Measurements from ENCODE around the gene TEX52. TPM values are rescaled to one million over a fixed set of nuclear protein-coding genes. Genes with fewer than 3 reads are reported as not detected.

The TEX52 gene
- total and polyA plus RNA-seq, 2 donors (not counting 3 experiments of a cell fraction or from before 2014, with no cell fraction given) = not detected

- Histone ChIP-seq H3K4me2 (ENCODE audit: insufficient read depth, low read length) (no peak overlapping the region), H3K4me3 (replicated peaks in 1 of 3; ENCODE audit: insufficient read depth in 1 of 3, low read depth in 1 of 3, low read length in 3 of 3) (no peak overlapping the region), H3K9me1 (replicated peaks; ENCODE audit: control insufficient read depth, extremely low read depth, insufficient read depth, low read length) (no peaks in the 10 kb centered on the region), H4K20me1 (replicated peaks; ENCODE audit: control insufficient read depth, extremely low read depth, insufficient read depth, low read length) (no peaks in the 10 kb centered on the region), H3K9ac (replicated peaks; ENCODE audit: extremely low read depth, insufficient read depth, low read length) (no peak overlapping the region), H3K36me3 (ENCODE audit: control insufficient read depth in 2 of 2, extremely low read depth in 1 of 2, insufficient read depth in 2 of 2, low read length in 2 of 2) (peaks cover 7 to 37% of the 10 kb centered on the region in 2 experiments), H3K27ac (ENCODE audit: insufficient read depth, low read depth, low read length) (no peak overlapping the region), H3K4me1 (ENCODE audit: control insufficient read depth, extremely low read depth, insufficient read depth, low read length) (no peaks in the 10 kb centered on the region), H3K9me3 (replicated peaks; ENCODE audit: control insufficient read depth, insufficient read depth, low read length) (no peaks in the 10 kb centered on the region), H2AFZ (ENCODE audit: low read depth, low read length) (no peak overlapping the region), H3K79me2 (ENCODE audit: control insufficient read depth, insufficient read depth, low read length) (no peaks in the 10 kb centered on the region), H3K27me3 (ENCODE audit: control insufficient read depth in 2 of 2, insufficient read depth in 2 of 2, low read length in 2 of 2) (no peaks in the 10 kb centered on the region)
- ChIA-PET CTCF (no interaction called here), POLR2A (no interaction called here)
- DNase-seq (ENCODE audit: low read depth, low spot score) (no peak), FAIRE-seq (no peak)
- dilution Hi-C loops (cut with MboI; ENCODE audit: extremely low pct_ligation_motif_present, low sequenced_read_pairs) = no loop called here
- TF ChIP-seq GATA2 (IDR thresholded peaks at IDR 0.05; ENCODE audit: insufficient read depth, insufficient read length, low read depth, low read length) = no peak
- no peak for TF ChIP-seq MYC (IDR thresholded peaks at IDR 0.05; ENCODE audit: low read depth, low read length)
- TF ChIP-seq, protein P1, sequence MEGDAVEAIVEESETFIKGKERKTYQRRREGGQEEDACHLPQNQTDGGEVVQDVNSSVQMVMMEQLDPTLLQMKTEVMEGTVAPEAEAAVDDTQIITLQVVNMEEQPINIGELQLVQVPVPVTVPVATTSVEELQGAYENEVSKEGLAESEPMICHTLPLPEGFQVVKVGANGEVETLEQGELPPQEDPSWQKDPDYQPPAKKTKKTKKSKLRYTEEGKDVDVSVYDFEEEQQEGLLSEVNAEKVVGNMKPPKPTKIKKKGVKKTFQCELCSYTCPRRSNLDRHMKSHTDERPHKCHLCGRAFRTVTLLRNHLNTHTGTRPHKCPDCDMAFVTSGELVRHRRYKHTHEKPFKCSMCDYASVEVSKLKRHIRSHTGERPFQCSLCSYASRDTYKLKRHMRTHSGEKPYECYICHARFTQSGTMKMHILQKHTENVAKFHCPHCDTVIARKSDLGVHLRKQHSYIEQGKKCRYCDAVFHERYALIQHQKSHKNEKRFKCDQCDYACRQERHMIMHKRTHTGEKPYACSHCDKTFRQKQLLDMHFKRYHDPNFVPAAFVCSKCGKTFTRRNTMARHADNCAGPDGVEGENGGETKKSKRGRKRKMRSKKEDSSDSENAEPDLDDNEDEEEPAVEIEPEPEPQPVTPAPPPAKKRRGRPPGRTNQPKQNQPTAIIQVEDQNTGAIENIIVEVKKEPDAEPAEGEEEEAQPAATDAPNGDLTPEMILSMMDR (IDR thresholded peaks at IDR 0.05; ENCODE audit: extremely low read depth in 1 of 2, insufficient read depth in 1 of 2, low read depth in 1 of 2, low read length in 2 of 2) = no peak
- TF ChIP-seq POLR2A (IDR thresholded peaks at IDR 0.05; ENCODE audit: low read depth, low read length) = no peak
- TF ChIP-seq POLR2AphosphoS5 (IDR thresholded peaks at IDR 0.05; ENCODE audit: insufficient read depth, low read depth, low read length) = no peak
- no peak for TF ChIP-seq JUN (IDR thresholded peaks at IDR 0.05; ENCODE audit: borderline replicate concordance, insufficient read depth, insufficient read length, low read depth)
- no peak for TF ChIP-seq MAX (IDR thresholded peaks at IDR 0.05; ENCODE audit: insufficient read depth, insufficient read length)
- no peak for TF ChIP-seq FOS (IDR thresholded peaks at IDR 0.05; ENCODE audit: borderline replicate concordance, insufficient read depth, low read length)
- no peak for TF ChIP-seq EZH2 (IDR thresholded peaks at IDR 0.05; ENCODE audit: borderline replicate concordance, low read depth, low read length, severe bottlenecking)
- intact Hi-C loops (cut with micrococcal nuclease) = no loop called here
- BruUV-seq (replicated peaks) = no TSS peak
Observed at GRCh38 chr12:2819810-2820209, 37.0 kb downstream of the TEX52 start.

Data from endothelial cell of umbilical vein (primary cell).